HG03066 (cell line): Measurements from ENCODE around the gene REXO4.

ENCODE experiments used
- ATAC-seq: cut with Tn5 transposase; IDR thresholded peaks from one replicate; pipeline ENCODE4 v1.9.1; 2021; ENCODE audit warnings: low read depth; ENCODE audit not compliant: unreplicated experiment

Gene REXO4

DNA sequence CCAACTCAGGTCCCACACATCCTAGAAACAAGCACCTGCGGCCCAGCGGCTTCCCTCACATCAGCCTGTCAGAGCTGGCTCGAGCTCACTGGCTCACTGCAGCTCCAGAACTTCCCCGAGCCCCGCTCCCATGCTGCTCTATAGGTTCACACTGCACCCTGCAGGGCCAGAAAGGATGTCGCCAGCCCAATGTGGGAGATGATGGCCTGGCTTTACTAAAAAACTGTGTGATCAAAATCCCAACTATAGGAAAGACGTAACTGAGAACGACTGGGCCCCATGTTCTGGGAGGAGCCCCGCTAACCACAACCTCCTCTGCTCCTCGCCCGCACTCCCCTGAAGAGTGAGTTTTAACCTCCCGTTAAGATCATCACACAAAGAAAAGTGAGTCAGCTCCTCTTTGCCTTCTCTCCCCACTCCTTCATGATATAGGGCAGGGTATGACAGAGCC lies 46.5 kb downstream of the REXO4 start:
- no peak for ATAC-seq

GRCh38 chr9:133370685-133371084 lies 47.1 kb downstream of the REXO4 start:
- ATAC-seq, result no peak

DNA sequence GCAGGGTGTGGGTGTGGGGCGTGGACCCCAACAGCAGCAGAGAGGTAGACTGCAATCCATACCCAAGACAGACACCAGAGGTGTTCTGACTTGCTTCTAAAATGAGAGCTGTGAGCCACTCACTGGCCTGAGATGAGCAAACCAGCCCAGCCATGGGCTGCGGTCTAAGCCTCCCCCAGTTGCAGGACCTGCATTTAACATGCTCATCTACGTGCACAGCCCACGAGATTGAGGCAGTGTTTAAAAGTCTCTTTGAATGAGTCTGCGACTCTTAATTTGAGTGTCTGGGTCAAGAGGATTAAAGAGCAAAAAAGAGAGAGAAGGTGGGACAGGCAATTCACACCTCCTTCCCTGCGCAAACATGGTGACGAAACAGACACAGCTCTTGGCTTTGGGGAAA lies 47.9 kb downstream of the REXO4 start:
- ATAC-seq, result no peak

DNA sequence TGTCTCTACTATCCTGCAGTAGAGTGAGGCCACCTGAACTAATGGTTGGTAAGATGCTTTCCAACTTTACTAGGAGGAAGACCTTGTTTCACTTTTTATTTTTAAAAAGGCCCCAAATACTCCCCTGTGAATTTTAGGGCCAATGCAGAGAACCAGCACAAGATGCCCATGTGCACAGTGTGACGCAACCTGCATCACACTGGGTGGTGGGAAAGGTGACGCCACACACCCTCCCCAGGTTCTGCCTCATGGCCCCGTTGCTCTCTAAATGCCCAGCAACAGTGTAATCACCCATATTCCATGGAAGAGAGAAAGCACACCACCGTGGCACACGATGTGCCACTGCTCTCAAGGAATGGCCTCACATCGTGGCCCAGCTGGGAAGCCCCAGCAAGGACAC lies 48.4 kb downstream of the REXO4 start:
- no peak for ATAC-seq

GRCh38 chr9:133368249-133368881 lies 49.4 kb downstream of the REXO4 start:
- ATAC-seq, result no peak

- no peak for ATAC-seq
Observed at GRCh38 chr9:133367778-133368177, 50.0 kb downstream of the REXO4 start.

DNA sequence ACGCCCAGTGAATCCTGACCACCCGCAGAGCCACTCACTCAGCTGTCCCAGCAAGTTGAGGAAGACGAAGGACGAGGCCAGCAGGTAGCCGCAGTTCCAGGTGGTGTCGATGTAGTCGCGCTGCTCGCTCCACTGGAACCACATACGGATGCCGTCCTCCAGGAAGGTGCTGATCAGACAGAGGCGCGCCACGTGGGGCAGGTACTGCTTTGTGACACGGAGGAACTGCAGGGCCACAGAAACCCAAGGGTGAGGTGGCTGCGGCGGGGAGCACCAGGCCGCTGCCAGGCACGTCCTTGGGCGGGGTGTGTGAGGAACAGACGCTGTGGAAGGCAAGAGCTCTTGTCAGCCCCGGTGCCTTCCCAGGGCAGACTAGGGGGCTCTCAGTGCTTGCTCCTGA lies 50.6 kb downstream of the REXO4 start:
- ATAC-seq, result no peak

DNA sequence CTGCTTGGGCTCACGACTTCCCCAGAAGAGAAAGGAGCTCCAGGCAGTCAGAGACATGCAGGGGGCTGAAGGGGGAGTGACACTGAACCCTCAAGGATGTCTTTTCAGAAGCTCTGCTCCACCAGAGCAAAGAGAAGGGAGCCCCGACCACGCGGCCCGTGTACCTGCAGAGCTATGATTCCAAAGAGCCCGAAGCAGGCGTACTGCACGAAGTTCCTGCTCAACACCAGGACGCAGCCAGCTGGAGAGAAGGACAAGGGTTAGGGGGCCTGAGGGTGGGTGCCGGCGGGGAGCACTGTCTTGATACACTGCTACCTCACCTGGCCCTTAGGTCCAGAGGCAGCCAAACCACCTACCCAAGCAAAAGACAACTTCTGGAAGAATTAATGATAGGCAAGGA lies 51.4 kb downstream of the REXO4 start:
- no peak for ATAC-seq

DNA sequence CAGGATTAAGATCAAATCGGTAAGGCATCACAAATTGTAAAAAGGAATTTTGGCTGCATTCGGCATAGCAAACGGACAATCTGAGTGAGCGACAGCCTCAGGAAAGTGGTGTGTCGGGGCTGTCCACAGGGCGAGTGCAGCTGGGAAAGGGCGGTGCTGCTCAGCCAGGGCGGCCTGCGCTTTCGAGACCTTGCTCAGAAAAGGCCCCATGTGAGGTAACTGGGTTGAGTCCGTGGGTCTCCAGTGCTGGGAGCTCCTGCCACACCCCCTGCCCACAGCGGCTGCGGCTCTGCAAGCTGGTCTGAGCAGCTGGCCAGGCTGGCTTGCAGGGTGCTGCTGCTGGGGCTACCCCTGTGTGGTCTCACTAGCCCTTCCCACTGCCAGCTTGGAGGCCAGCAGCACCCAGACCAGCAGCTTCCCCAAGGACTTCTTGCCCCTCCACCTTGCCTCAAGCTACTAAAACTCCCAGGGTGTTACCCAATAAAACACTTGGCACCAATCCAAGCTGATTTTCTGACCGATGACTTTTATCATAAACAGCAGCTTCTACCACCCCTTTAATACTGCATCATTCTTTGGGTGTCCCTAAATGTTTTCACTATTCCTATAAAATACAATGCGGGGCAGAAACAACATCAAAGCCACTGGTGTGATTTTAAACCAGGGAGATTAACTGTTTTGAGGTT lies 55.3 kb downstream of the REXO4 start:
- ATAC-seq, result no peak

DNA sequence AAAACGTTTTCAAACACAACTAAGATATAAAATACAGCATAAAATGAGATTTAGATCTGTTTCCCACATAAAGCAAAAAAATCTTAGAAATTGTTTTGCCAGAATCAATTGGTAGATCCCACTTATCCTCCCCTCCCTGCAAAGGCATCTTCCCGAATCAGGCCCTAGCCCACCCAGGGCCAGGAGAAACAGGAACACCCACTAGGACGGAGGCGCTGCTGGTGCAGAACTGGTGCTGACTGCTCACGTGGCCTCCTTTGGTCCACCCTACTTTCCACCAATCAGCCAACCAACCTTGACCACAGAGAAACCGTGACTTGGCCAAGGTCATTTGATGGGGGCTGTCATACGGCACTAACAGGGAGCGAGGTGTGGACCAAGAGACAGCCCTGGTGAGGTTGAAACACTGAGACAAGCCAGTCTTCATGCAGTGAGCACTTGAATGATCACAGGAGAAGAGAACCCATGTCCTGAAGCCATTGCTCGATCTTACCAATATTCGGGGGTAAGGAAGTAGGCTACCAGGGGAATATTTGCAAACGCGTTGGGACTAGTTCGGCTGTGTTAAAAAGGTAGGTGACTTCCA lies 56.2 kb downstream of the REXO4 start:
- ATAC-seq, result no peak

DNA sequence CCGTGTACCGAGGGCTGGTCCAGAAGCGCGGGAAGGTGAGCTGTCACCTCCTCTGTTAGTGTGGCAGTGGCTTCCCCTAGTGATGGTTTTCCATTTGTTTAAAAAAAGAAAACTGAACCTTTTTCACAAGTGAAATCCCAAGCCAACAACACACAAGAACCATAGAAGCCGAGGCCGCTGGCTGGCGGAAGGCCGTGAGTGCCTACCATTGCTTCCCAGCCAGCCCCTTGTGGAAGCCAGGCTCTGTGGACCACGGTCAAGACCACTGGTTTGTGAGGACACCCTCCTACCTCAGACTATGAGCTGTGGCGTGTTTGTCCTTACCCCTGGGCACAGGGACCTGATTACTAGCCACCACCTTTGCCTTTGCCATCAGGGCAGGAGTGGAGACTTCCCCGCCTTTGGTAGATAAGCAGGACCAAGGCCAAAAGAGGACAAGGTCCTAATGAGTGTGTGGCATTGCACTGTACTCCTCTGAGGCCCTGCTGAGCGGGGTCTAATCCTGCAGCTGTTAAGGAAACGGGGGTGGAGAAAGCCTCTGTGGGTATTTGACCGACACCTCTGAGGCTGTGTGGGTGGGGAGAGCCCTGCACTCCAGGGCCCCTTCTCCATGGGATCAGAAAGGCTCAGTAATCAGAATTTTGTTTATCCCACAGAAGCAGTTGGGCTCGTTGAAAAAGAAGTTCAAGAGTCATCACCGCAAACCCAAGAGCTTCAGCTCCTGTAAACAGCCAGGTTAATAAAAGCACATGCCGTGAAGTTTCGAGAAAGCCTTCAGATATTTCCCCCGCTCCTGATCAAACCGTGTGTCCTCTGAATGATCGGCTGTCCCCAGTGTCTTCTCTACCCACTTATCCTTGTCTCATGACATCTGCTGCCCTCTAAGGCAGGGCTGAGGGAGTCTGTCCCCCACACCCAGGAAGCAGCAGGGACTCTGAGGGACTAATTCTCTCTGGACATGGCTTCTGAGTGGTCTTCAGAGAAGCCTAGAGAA lies 57.1 kb downstream of the REXO4 start:
- ATAC-seq, result no peak

- ATAC-seq, result no peak
Observed at GRCh38 chr9:133359399-133360175, 58.2 kb downstream of the REXO4 start.

DNA sequence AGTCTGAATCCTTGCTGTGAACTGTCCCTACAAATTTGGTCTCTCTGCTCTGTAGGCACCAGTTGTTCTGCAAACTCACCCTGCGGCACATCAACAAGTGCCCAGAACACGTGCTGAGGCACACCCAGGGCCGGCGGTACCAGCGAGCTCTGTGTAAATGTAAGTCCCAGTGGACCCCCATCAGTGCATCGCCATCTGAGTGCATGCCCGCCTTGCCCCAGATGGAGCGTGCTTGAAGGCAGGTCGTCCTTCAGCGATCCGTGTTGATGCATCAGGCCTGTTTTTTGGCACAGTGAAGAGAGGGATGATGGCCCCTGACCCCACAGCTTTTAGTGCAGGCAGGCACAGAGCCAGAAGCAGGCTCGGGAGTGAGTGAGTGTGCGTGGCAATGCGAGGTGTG lies 60.2 kb downstream of the REXO4 start:
- ATAC-seq, result no peak

DNA sequence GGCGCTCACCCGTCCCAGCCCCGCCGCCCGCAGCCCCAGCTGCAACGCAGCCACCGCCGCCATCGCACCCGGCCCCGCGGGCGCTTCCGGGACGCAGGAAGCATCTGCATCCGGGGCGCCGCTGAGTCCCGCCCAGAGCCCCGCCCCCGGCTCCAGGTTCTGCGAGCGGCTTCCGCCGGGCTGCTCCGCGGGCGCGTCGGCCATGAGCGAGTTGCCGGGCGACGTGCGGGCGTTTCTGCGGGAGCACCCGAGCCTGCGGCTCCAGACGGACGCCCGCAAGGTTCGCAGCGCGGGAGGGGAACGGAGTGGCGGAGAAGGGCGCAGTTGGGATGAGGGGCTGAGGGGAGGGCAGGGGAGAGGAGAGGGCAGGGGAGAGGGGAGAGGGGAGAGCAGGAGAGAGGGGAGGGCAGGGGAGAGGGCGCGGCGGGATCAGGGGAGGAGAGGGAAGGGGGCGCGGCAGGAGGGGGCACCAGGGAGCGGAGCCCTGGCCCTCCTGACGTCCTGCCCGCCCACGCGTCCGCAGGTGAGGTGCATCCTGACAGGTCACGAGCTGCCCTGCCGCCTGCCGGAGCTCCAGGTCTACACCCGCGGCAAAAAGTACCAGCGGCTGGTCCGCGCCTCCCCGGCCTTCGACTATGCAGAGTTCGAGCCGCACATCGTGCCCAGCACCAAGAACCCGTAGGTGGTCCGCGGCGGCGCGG lies 61.3 kb downstream of the REXO4 start, which contains the start of the genes SURF1 and SURF2:
Gene SURF1 (minus strand): TSS at position 97 of the 701 bp plus-strand sequence. CDS start 34 bp downstream, at position 63.
Gene SURF2 (plus strand): TSS at position 160 of the 701 bp plus-strand sequence. CDS start 43 bp downstream, at position 203.
- ATAC-seq, result peak; percentile 68
